HG03520 (cell line): ENCODE results near the gene TOP1.
A peak's percentile ranks its signal among the peaks of the same experiment; 100 is the strongest.
"Not testable (repeated sequence)": the region's sequence is repeated elsewhere in the genome, so short reads cannot be mapped to it uniquely, and the experiment has no call there.

Experiments
- ATAC-seq: cut with Tn5 transposase; IDR thresholded peaks from one replicate; pipeline ENCODE4 v1.9.1; 2021; ENCODE audit warnings: mild to moderate bottlenecking, moderate library complexity; ENCODE audit not compliant: unreplicated experiment

Gene TOP1

DNA sequence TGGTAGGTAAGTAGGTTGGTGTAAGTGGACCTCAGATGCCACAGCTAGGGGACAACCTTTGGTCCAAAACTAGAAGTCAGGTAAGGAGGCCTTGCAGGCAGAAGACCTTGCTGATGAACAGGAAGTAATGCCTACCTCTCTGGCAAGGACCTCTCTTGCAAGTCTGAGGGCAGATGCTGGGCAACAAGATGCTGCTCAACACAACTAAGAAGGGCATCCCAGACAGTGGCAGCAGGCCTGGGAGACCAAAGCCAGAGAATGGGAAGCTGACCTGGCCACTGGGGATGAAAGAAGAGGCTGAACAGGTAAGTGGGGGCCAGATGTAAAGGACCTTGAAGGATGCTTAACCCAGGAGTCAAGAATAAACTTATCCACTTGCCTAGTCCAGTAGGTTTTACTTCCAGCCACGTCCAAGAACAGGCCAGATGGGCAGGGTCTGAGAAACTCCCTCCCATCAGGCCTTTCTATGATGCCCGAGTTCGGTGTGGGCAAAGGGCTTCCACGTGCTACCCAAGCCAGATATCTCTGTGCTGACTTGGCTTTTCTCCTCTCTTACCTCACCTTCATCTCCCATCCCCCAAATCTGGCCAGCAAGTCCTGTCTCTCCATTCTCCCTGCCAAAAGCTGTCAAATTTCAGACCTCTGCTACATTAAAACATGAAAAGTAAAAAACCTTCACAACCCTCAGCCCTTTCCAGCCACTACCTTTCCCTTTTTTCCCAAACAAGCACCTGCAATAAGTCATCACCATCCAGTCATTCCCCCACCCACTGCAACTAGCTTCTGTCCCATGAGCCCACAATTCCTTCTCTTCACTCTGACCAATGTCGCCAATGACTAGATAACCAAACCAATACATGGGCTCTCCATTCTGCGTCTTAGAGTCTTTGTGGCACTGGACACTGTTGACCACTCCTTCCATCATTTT, 97.2 kb downstream of the TOP1 start:
- ATAC-seq, result no peak

DNA sequence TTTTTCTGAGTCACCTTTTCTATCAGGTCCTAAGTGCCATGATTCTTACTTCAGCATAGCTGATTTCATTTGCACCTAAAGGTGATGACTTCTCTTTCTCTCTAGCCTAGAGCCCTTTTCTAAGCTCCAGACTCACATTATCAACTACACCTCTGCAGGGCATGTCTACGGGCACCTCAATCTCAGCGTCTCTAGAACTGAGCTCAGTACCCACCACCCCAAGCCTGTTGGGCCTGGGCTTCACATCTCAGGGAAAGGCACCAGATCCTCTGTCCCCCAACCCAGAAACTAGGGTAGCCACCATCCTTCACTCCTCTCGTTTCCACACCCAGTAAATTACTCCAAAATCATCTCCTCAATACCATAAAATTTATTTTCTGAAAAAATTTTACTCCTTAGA, 98.1 kb downstream of the TOP1 start:
- ATAC-seq, result no peak

DNA sequence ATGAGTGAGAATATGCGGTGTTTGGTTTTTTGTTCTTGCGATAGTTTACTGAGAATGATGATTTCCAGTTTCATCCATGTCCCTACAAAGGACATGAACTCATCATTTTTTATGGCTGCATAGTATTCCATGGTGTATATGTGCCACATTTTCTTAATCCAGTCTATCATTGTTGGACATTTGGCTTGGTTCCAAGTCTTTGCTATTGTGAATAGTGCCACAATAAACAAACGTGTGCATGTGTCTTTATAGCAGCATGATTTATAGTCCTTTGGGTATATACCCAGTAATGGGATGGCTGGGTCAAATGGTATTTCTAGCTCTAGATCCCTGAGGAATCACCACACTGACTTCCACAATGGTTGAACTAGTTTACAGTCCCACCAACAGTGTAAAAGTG, 99.7 kb downstream of the TOP1 start:
- not testable (repeated sequence) for ATAC-seq

DNA sequence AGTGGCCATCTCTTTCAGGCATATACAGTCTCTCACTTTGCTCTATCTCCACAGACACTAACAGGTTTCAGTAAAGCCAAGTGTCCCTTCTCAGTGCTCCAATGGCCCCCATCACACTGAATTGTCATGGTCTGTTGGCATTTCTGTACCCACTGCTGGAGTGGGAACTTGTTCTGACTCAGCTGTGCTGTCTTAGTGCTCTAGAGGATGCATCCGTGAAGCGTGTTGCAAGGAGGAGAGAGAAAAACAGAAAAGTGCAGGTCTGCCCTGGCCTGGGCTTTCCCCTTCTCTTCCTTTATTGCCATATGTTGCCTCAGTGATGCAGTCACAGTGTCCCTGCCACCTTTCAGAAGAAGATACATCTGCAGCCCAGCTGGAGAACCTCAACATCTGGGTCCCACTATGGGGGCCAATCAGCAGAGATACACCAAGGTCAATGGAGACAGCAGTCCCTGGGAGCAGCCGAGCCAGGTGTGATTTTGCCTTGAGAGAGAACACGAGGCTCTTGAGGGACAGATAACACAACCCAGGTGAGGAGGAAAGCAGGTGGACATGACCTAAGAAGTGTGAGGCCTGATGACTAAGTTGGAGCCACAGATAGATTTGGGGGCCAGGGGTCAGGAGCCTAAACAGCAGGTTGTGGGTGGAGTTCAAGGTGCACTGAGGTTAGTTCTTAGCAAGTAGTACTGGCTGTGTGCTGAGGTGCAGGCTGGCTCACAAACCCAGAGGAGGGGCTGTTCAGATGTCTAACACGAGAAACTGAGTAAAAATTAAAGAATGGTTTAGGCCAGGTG, 103.2 kb downstream of the TOP1 start:
- no peak for ATAC-seq

DNA sequence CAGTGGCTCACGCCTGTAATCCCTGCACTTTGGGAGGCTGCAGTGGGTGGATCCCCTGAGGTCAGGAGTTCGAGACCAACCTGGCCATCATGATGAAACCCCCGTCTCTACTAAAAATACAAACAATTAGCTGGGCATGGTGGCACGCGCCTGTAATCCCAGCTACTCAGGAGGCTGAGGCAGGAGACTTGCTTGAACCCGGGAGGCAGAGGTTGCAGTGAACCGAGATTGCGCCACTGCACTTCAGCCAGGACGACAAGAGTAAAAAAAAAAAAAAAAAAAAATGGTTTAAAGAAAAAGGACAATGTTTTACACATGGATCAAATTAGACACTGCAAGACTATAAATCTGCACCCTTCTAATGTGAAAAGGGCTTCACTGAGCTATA, 103.8 kb downstream of the TOP1 start:
- not testable (repeated sequence) for ATAC-seq

DNA sequence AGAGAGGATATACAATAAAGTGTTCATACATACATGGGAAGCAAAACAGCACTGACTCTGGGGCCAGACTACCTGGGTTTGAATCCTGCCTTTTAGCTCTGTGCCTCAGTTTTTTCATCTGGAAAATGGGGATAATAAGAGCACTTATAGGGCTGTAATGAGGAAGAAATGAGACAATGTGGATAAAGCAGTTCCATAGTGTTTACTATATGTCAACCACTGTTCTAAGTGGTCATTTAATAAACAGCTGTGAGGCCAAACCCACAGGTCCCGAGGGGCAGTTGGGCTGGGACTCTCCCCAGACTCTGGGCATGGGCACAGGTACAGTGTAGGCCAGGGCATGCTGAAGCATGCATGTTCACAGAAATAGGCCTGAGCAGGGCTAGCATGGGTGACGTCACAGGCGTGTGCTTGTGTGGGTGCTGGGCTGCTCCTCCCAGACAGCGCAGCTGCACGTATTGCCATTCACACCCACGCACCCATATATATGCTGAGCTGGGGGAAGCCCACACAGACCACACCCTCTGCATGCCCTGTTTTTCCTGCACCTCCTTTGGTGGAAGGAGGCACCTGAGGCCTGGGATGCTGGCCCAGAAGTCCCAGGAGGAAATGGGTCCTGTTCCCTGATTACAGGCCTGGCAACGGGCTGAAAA, 105.2 kb downstream of the TOP1 start:
- ATAC-seq, result peak; percentile 39

DNA sequence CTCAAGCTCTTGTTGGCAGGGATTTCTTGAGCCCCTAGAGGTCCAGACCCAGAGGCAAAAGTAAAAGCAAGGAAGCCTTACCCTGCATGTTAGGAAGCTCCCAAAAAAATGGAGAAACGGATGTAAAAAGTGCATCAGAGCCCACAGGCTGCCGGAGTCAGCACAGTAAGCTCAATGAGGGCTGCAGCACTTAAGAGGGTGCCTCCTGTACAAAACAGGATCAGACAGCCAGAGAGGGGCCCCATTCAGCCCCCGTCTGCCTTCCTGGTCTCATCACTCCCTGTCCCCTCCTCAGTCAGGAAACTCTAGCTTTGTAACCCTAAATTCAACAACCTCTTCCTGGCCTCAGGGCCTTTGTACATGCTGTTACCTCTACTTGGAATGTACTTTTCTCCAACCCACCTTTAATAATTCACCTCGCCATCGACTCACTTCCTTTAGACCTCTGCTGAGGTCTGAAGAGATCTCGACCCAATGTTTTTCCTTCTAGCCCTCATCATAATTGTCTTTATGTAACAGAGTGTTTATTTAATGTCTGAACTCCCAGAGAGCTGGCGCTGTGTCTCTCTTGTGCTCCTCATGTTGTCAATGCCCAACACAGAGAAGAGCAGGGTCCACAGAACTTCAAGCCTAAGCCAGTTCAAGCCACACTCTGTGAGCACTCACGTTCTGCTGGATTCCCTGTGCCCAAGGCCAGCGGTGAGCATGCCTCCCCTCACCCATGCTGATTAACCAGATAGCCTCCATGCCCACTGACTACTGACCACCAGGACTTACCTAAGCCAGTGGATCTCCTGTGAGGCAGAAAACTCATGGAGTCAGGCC, 106.0 kb downstream of the TOP1 start:
- ATAC-seq, result no peak

DNA sequence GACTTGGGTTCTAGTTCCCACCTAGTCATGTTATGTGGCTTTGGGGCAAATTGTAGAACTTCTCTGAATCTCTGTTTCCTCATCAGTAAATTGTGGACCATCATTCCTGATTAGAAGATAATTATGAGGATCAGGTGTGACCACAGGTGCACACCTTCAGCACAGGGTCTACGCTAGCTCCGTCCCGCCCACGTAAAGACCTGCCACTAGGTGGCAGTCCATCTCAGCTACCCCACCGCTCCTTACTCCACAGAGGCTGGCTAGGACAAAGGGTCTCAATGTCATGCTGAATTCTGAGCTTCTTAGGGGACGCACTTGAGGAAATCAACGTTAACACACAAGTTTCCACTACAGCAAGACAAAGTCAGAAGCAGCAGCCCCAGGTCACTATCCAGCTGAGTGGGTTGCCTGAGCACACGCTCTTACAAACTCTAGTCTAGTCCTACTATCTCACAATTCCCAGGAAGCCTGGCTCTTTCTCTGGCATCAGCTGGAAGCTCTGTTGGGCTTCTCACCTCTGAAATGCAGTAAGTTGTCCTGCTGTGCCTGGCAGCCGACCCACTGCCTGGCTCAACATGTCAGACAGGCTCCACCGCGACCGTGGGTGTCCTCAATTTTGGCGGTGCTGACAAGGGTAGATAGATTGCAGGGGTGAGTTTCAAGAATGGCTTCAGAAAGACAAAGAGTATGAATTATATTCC, 106.7 kb downstream of the TOP1 start:
- ATAC-seq, result no peak

DNA sequence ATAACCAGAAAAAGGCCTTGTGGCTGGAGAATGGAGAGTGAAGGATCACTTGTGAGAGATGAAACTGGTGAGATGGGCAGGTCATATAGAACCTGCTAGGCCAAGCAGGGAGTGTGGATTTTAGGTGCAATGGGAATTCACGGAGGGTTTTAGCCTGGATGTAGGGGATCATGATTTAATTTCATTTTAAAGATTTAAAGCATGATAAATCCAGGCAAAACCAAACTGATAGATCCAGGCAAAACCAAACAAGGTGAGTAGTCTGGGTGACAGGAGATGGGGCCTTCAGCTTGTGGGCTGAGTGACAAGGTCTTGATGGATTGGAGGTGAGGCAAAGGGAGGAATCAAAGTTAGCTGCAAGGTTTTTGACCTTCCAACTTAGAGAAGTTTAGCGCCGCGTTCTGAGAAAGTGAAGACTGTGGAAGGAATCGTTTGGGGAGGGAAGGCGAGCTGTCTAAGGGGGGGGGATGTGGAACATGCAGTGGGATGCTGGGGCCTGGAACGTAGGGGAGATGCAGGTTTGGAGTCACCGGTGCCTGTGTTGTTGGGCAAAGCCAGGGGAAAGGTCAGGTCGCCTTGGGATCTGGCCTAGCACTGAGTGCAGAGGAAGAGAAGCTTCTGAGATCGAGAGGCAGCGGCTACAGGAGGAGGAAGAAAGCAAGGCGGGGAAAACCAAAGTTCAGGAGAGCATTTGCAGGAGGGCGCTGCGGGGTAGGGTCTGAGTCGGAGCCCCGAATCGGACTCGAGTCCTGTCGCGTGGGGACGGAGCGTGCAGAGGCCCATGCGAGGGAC, 107.5 kb downstream of the TOP1 start:
- no peak for ATAC-seq

DNA sequence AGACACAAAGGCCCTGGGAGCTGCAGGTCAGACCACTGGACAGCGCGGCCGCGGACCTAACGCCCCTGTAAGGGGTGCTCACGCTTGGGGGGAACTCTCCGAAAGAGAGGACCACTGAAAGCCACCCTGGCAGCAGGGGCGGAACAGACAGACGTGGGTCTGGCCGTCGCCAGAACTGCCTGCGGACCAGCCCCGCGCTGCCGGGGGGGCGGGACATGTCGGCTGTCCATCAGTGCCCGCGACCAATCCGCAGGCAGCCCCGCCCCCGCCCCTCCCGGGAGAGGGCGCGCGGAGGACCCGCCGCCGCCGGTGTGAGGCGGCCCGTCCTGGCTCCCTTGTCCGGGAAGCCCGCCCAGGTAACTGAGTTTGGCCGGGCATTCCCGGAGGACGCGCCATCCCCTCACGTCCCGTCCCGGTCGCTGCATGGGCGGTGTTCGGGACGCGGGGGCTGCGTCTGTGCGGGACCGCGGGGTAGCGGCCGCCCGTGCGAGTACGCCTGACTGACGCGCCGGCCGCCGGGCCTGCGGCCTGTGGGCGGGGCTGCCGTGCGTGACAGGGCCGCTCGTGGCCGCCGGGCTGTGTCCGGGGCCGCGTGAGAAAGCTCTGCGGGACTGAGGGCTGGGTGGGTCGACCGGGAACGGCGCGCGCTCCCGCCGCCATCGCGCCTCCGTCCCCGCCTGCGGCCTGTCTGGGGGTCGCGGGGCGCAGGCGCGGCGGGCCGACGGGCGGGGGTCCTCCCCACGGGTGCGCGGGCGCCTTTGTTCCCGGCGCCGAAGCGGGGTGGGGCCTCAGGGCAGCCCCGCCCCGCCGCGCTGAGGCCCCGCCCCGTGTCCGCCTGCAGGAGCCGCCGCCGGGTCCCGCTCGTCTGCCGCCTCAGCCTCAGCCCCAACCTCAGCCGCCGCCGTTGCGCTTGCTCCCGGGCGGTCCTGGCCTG, 108.3 kb downstream of the TOP1 start, which contains the start of gene PLCG1:
Gene PLCG1, plus strand, starts transcription at position 864 of the 934 bp plus-strand sequence. CDS start 99 bp downstream, outside the sequence.
- ATAC-seq, result peak; percentile 40

DNA sequence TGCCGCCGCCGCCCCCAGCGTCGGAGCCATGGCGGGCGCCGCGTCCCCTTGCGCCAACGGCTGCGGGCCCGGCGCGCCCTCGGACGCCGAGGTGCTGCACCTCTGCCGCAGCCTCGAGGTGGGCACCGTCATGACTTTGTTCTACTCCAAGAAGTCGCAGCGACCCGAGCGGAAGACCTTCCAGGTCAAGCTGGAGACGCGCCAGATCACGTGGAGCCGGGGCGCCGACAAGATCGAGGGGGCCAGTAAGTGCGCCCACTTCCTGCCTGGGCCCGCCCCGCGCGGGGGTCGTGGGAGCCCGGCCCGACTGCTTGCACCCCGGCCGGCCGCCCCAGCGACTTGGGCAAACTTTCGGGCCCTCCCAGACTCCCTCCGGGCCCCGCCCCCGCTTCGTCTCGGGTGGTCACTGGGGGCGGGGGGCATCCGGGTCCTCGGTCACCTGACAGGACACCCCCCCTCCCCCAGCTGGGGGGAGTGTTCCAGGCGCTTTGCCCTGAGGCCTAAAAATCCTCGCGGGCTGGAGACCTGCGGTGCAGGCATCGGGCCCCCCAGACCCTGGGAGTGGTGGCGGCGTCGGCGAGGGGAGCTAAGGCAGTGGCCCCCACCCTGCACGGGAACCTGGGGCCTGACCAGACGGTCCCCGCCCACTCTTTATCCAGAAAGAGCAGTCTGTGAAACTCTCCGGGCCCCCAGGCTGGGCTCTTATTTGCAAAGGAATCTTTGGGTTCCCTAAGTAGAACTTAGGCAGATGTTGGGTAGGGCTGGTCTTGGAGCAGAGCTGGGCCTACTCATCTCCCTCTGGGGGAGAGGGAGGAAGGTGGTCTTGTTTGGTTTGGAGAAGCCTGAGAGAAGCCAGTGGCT, 109.2 kb downstream of the TOP1 start:
- ATAC-seq, result peak; percentile 5

DNA sequence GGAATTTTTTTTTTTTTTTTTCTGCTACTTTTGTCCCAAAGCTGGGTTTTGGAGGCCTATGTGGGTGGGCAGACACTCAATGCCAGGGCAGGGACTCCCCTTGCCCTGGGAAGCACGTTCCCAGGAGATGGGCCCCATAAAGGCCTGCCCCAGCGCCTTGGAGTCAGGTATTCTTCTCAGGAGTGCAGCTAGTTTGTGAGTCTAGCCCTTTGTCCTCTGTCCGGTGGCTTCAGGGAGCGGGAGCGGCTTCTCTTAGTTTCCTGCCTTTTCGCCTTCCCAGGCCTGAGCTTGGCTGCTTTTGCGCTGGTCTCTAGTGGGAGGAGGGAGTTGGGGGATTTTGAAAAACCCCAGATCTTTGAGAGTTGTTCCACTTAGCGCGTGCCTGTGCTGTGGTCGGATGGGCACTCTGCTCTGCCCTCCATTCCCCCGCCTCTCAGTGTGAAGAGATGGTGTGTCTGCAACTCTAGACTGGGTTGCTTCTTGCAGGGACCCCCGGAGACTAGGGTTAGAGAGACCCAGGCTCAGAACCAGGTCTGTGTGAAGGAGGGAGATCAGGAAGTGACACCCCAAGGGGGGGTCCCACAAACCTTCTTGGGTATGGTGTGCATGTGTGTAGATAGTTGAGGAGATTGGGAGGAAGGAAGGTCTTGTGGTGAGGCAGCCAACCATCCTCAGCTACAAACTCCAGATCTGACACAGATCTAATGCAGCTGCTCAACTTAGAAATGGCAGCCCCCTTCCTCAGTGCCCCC, 110.0 kb downstream of the TOP1 start:
- ATAC-seq, result no peak

DNA sequence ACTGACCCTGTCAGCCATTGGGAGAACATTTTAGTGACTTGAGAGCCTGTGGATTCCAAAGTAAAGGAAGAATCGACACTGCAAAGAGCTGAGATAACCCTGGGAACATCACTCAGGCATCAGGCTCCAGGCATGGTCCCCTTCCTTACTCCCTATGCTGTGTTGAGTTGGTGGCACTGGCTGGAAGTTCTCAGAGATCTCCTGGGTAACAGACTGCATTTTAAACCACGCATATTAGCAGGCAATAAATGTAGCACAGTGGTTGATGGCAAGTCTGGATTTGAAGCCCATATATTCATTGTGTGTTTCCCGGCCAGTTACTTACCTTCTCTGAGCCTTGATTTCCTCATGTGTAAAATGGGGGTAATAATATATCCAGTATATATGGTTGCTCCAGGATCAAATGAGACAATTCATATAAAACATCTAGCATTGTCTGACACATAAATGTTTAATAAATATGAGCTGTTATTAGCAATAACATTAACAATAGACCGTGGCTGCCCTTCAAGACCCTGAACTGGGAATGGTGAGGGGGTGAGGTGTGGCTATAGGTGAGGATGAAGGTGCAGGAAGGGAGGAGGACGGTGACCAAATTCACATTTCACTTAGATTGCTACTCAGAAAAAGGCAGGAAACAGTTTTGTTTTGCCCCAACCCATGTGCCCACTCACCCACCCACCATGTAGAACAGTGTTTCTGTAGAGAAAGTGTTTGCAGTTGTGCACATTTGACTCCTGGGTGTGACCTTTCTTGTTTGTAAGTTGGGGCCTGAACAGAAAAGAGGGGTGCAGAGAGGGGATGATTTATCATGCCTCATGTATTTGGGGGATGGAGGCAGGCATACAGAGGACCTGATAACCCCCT, 110.8 kb downstream of the TOP1 start:
- ATAC-seq, result no peak

DNA sequence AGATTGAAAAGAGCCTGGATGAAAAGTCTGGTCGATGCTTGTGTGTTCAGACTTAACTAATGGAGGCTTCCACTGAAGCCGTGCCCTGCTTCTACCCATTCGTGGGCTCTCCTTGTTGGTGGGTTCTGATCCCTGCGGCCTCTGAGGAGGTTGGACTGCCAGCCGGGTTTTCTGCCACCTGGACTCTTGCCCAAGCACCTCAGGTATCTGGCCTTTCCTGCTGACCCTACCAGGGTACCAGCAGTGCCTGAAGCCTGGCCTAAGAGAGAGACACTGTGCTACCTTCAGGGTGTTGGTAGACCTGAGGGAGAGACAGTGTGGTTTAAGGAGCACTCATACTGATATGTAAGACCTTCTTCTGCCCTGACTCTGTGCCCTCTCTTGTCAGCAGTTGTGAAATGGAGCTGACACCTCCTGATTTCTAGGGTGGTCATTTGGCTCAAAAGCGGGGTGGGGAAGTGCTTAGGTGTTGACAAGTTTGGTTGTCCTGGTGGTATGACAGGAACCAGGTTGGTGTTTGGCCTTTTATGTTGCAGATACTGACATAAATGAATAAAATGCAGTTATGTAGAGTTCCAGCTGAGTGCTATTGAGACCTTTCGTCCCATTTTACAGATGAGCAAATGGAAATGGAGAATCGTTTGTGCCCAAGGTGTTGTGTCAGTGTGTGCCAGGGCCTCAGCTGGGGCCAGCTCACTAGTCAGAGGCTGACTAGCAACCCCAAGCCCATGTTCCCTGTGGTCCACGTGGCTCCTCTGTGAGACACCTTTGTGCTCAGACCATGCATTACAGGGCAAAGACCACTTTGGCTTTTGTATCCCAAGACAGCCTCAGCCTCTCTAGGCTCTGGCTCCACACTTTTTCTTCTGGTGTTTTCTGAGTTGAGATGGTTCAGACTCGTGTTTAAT, 111.9 kb downstream of the TOP1 start:
- ATAC-seq, result no peak
